Smooth muscle cell (in vitro differentiated cells): ENCODE data around the gene STARD7. TPM values are rescaled to one million over a fixed set of nuclear protein-coding genes. Genes with fewer than 3 reads are reported as not detected.

Experiments used
- DNase-seq: peaks from one replicate; lab custom pipeline; 2025; ENCODE audit not compliant: unreplicated experiment; lab: John Stamatoyannopoulos, UW
- H2AFZ ChIP-seq: fragments of 200-600 bp; sonication (generic); 2 replicates; pipeline ENCODE4 v1.6.0; 2016; ENCODE audit warnings: antibody characterized with exemption, low read depth, mild to moderate bottlenecking
- H3F3A ChIP-seq: fragments of 200-600 bp; sonication (generic); 2 replicates; pipeline ENCODE4 v1.6.0; 2017; ENCODE audit warnings: antibody characterized with exemption, low read depth
- H3K27ac ChIP-seq: fragments of 200-600 bp; sonication (generic); 2 replicates; pipeline ENCODE4 v1.5.1; 2016; ENCODE audit warnings: low read depth, mild to moderate bottlenecking
- H3K27me3 ChIP-seq: fragments of 200-600 bp; sonication (generic); 2 replicates; pipeline ENCODE4 v1.6.1; 2016; ENCODE audit warnings: low read depth, mild to moderate bottlenecking
- H3K36me3 ChIP-seq: fragments of 200-600 bp; sonication (generic); 2 replicates; pipeline ENCODE4 v1.5.1; 2016; ENCODE audit warnings: low read depth
- H3K4me1 ChIP-seq: fragments of 200-600 bp; sonication (generic); 2 replicates; pipeline ENCODE4 v1.5.1; 2016; ENCODE audit warnings: low read depth
- H3K4me2 ChIP-seq: fragments of 200-600 bp; sonication (generic); 2 replicates; pipeline ENCODE4 v1.6.0; 2016; ENCODE audit warnings: mild to moderate bottlenecking
- H3K4me3 ChIP-seq: fragments of 200-600 bp; sonication (generic); 2 replicates; pipeline ENCODE4 v1.5.1; 2016; ENCODE audit warnings: mild to moderate bottlenecking
- H3K79me2 ChIP-seq: fragments of 200-600 bp; sonication (generic); 2 replicates; pipeline ENCODE4 v1.6.0; 2016; ENCODE audit warnings: low read depth, mild to moderate bottlenecking
- H3K9ac ChIP-seq: fragments of 200-600 bp; sonication (generic); 2 replicates; pipeline ENCODE4 v1.6.0; 2016; ENCODE audit warnings: low read depth
- H3K9me3 ChIP-seq: fragments of 200-600 bp; sonication (generic); replicated peaks from 2 replicates; pipeline ENCODE4 v1.5.1; 2016; ENCODE audit warnings: low read depth
- H4K20me1 ChIP-seq: fragments of 200-600 bp; sonication (generic); 2 replicates; pipeline ENCODE4 v1.6.0; 2016; ENCODE audit warnings: low read depth
- CTCF ChIP-seq: fragments of 200-600 bp; sonication (generic); IDR thresholded peaks from 2 replicates; pipeline ENCODE4 v1.5.1; 2017; ENCODE audit warnings: borderline replicate concordance, mild to moderate bottlenecking, antibody characterized with exemption; ENCODE audit not compliant: insufficient read depth, poor library complexity, severe bottlenecking
- WGBS: methylation state at CpG from one replicate; pipeline ENCODE4 v1.1.7; 2016; ENCODE audit warnings: low lambda C conversion rate; 5-methylcytosine and 5-hydroxymethylcytosine counted together
- polyA plus RNA-seq: library from polyadenylated mRNA; unstranded; fragments of >200 nt; fragmentation: Nextera tagmentation; extraction: Ambion mirVana; gene quantifications from 2 replicates; pipeline ENCODE4 v1.2.1, GENCODE V29; 2016
- total RNA-seq: library from RNA; depleted of rRNA; stranded (reverse); fragments of >200 nt; gene quantifications from 2 replicates; pipeline ENCODE4 v1.2.3, GENCODE V29; 2014

Gene STARD7
- total and polyA plus RNA-seq, 2 experiments from 2014 or later = 62.3 to 64.4 TPM

GRCh38 chr2:96241900-96242611, 33.4 kb upstream of the STARD7 start:
- Histone ChIP-seq H3K4me2 (no peak overlapping the region), H4K20me1 (no peaks in the 10 kb centered on the region), H3K4me3 (no peak overlapping the region), H3K4me1 (no peaks in the 10 kb centered on the region), H3K27me3 (no peaks in the 10 kb centered on the region), H3K36me3 (no peaks in the 10 kb centered on the region), H3K79me2 (no peaks in the 10 kb centered on the region), H3F3A (no peaks in the 10 kb centered on the region), H2AFZ (no peak overlapping the region), H3K27ac (no peak overlapping the region), H3K9me3 (no peaks in the 10 kb centered on the region), H3K9ac (no peak overlapping the region)
- no peak for TF ChIP-seq CTCF
- no peak for DNase-seq
- 83% methylated on average over 5 of the region's 5 CpGs for WGBS

DNA sequence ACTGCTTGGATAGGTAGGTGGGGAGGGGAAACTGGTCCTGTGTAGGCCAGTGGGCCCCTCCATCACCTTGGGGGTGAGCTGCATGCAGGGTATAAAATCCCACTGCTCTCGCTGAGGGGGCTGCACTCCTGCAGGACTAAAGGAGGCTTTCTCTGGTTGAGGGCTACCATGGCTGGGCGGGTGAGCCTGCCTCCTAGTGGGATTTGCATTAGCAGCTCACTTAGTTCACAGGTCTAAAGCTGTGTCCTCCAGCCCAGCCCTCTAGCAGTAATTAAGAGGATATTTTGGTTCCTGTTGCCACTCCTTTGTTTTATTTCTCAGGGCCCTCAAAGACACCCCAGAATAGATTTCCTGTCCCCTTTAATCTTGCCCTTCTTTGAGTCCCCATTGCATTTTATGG, 32.6 kb upstream of the STARD7 start:
- DNase-seq = no peak
- Histone ChIP-seq H3F3A (no peaks in the 10 kb centered on the region), H2AFZ (no peak overlapping the region), H3K4me2 (no peak overlapping the region), H3K27ac (no peak overlapping the region), H3K4me3 (no peak overlapping the region), H3K27me3 (no peaks in the 10 kb centered on the region), H3K79me2 (no peaks in the 10 kb centered on the region), H3K9ac (no peak overlapping the region), H4K20me1 (no peaks in the 10 kb centered on the region), H3K4me1 (no peaks in the 10 kb centered on the region), H3K9me3 (no peaks in the 10 kb centered on the region), H3K36me3 (no peaks in the 10 kb centered on the region)
- no peak for TF ChIP-seq CTCF
- 90% methylated on average over 2 of the region's 2 CpGs for whole genome bisulfite sequencing

DNA sequence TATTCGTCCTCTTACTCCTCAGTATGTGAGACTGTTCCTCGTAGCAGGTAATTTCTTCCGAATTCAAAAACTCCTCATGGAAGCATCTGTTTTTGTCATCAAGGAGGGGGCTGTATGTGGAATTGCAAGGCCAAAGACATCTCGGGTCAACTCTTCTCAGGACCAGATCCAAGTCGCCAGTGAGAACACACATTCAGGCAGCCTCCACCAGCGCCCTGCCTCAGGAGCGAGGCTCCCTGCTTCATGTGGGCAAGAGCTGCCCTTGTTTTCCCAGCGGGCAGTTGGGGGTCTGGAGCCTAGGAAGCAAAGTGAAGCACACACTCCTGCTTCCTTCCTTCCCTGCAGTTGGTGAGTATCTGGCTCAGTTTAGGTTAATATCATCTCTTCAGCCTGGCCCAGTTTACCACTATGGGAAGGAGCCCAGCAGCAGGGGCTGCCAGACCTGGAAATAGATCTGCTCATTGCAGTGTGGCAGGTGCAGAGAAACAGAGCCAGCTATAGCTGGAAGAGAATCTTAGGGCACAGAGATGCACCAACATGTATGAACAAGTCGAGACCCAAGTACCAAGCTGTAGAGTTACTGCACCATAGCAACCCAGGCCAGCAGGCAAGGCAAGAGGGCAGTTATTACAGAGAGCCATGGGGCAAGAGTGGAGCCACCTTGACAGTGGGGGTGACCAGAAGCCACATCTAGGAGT, 31.9 kb upstream of the STARD7 start:
- H3K4me2 ChIP-seq = no peak overlapping the region
- H3F3A ChIP-seq = no peaks in the 10 kb centered on the region
- H2AFZ ChIP-seq = no peak overlapping the region
- H3K27me3 ChIP-seq = no peaks in the 10 kb centered on the region
- no peaks in the 10 kb centered on the region for H4K20me1 ChIP-seq
- no peak overlapping the region for H3K27ac ChIP-seq
- 97% methylated on average over 9 of the region's 9 CpGs for WGBS
- TF ChIP-seq CTCF = no peak
- no peaks in the 10 kb centered on the region for H3K4me1 ChIP-seq
- no peak overlapping the region for H3K9ac ChIP-seq
- H3K4me3 ChIP-seq = no peak overlapping the region
- H3K9me3 ChIP-seq = no peaks in the 10 kb centered on the region
- DNase-seq = no peak
- H3K36me3 ChIP-seq = no peaks in the 10 kb centered on the region
- H3K79me2 ChIP-seq = no peaks in the 10 kb centered on the region
